Measurements from ENCODE around the gene EIF4B. TPM values are rescaled to one million over a fixed set of nuclear protein-coding genes. Genes with fewer than 3 reads are reported as not detected.

The EIF4B gene
- total and polyA plus RNA-seq, 9 of the 15 experiments (the other 6 are each of a cell fraction or from before 2014, with no cell fraction given), result 138 to 669 (median 552) TPM

DNA sequence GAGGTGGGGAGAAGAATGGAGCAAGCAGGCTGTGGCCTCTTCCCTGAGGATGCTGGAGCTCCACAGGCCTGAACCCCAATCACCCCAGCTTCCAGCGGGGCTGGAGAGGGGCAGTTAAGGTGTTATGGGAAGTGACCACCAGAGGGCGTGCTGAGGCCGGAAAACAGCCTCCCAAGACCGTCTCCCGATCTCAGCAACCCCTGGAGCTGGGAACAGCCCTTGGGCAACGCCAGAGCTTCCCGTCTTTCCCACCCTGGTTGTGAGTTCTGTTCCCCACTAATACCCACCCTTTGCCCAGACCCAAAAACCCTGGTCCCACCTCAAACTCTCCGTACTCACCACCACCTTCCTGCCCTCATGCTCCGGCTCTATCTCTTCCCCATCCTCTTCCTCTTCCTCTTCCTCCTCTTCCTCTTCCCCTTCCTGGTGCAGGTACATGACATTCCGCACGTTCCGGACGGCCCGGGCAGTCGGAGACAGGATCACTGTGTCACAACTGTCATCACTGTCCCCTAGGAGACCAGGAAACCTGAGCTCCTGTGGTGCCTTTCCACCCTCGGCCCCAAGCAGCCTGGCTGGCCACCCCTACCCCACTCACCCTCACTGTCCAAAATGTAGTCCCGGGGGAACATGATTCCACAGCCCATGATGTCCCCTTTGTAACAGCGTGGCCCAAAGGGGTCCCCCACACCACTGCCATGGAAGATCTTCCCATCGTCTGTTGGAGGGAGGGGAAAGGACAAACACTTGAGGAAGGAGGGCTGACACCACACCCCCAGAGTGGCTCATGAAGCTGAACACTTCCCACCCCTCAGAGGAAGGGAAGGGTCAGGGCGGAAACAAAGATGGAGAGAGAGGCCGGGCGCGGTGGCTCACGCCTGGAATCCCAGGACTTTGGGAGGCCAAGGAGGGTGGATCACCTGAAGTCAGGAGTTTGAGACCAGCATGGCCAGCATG, 60.0 kb downstream of the EIF4B start (continued):
- TF ChIP-seq, protein P1, sequence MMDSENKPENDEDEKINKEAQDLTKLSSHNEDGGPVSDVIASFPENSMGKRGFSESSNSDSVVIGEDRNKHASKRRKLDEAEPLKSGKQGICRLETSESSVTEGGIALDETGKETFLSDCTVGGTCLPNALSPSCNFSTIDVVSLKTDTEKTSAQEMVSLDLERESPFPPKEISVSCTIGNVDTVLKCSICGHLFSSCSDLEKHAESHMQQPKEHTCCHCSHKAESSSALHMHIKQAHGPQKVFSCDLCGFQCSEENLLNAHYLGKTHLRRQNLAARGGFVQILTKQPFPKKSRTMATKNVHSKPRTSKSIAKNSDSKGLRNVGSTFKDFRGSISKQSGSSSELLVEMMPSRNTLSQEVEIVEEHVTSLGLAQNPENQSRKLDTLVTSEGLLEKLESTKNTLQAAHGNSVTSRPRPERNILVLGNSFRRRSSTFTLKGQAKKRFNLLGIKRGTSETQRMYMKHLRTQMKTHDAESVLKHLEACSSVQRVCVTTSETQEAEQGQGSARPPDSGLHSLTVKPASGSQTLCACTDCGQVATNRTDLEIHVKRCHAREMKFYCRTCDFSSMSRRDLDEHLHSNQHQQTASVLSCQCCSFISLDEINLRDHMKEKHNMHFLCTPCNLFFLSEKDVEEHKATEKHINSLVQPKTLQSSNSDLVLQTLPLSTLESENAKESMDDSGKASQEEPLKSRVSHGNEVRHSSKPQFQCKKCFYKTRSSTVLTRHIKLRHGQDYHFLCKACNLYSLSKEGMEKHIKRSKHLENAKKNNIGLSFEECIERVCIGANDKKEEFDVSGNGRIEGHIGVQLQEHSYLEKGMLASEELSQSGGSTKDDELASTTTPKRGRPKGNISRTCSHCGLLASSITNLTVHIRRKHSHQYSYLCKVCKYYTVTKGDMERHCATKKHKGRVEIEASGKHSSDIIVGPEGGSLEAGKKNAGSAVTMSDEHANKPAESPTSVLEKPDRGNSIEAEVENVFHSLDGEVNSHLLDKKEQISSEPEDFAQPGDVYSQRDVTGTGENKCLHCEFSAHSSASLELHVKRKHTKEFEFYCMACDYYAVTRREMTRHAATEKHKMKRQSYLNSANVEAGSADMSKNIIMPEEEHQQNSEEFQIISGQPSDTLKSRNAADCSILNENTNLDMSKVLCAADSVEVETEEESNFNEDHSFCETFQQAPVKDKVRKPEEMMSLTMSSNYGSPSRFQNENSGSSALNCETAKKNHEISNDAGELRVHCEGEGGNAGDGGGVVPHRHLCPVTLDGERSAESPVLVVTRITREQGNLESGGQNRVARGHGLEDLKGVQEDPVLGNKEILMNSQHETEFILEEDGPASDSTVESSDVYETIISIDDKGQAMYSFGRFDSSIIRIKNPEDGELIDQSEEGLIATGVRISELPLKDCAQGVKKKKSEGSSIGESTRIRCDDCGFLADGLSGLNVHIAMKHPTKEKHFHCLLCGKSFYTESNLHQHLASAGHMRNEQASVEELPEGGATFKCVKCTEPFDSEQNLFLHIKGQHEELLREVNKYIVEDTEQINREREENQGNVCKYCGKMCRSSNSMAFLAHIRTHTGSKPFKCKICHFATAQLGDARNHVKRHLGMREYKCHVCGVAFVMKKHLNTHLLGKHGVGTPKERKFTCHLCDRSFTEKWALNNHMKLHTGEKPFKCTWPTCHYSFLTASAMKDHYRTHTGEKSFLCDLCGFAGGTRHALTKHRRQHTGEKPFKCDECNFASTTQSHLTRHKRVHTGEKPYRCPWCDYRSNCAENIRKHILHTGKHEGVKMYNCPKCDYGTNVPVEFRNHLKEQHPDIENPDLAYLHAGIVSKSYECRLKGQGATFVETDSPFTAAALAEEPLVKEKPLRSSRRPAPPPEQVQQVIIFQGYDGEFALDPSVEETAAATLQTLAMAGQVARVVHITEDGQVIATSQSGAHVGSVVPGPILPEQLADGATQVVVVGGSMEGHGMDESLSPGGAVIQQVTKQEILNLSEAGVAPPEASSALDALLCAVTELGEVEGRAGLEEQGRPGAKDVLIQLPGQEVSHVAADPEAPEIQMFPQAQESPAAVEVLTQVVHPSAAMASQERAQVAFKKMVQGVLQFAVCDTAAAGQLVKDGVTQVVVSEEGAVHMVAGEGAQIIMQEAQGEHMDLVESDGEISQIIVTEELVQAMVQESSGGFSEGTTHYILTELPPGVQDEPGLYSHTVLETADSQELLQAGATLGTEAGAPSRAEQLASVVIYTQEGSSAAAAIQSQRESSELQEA (IDR thresholded peaks at IDR 0.05; ENCODE audit: low read depth), result peak; percentile 19; the same call in 1 of the 2 replicates
- TF ChIP-seq, protein P2, sequence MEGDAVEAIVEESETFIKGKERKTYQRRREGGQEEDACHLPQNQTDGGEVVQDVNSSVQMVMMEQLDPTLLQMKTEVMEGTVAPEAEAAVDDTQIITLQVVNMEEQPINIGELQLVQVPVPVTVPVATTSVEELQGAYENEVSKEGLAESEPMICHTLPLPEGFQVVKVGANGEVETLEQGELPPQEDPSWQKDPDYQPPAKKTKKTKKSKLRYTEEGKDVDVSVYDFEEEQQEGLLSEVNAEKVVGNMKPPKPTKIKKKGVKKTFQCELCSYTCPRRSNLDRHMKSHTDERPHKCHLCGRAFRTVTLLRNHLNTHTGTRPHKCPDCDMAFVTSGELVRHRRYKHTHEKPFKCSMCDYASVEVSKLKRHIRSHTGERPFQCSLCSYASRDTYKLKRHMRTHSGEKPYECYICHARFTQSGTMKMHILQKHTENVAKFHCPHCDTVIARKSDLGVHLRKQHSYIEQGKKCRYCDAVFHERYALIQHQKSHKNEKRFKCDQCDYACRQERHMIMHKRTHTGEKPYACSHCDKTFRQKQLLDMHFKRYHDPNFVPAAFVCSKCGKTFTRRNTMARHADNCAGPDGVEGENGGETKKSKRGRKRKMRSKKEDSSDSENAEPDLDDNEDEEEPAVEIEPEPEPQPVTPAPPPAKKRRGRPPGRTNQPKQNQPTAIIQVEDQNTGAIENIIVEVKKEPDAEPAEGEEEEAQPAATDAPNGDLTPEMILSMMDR (IDR thresholded peaks at IDR 0.05 in 2 of 3, conservative IDR thresholded peaks at IDR 0.05 in 1 of 3; ENCODE audit: insufficient read depth in 2 of 3, low read depth in 1 of 3, low read length in 3 of 3), result peak; percentile 87 to 93 (median 91)
- TF ChIP-seq HDGF (IDR thresholded peaks at IDR 0.05) (peak; percentile 94; the same call in 1 of the 2 replicates), HDAC8 (tag; IDR thresholded peaks at IDR 0.05) (no peak), HLTF (IDR thresholded peaks at IDR 0.05) (0 out of 2 replicates have a peak, but pooled peaks have one; percentile 37), RCOR1 (IDR thresholded peaks at IDR 0.05; ENCODE audit: borderline replicate concordance in 1 of 2, low read depth in 2 of 2, low read length in 2 of 2) (no peak), ZNF830 (CRISPR knock-in tag; IDR thresholded peaks at IDR 0.05) (no peak), ETV6 (IDR thresholded peaks at IDR 0.05; ENCODE audit: borderline replicate concordance in 1 of 2, low read depth in 2 of 2, low read length in 1 of 2) (peak in 1 of 2 experiments; percentile 74; a peak in 1 of 4 replicates), ETV6 (CRISPR knock-in tag; IDR thresholded peaks at IDR 0.05; ENCODE audit: borderline replicate concordance) (no peak), ZNF551 (CRISPR knock-in tag; IDR thresholded peaks at IDR 0.05) (no peak), PYGO2 (tag; IDR thresholded peaks at IDR 0.05) (0 out of 2 replicates have a peak, but pooled peaks have one; percentile 36), FOS (IDR thresholded peaks at IDR 0.05; ENCODE audit: extremely low read depth, insufficient read length) (no peak), ZNF780A (CRISPR knock-in tag; IDR thresholded peaks at IDR 0.05) (no peak)
- TF ChIP-seq, protein P3, sequence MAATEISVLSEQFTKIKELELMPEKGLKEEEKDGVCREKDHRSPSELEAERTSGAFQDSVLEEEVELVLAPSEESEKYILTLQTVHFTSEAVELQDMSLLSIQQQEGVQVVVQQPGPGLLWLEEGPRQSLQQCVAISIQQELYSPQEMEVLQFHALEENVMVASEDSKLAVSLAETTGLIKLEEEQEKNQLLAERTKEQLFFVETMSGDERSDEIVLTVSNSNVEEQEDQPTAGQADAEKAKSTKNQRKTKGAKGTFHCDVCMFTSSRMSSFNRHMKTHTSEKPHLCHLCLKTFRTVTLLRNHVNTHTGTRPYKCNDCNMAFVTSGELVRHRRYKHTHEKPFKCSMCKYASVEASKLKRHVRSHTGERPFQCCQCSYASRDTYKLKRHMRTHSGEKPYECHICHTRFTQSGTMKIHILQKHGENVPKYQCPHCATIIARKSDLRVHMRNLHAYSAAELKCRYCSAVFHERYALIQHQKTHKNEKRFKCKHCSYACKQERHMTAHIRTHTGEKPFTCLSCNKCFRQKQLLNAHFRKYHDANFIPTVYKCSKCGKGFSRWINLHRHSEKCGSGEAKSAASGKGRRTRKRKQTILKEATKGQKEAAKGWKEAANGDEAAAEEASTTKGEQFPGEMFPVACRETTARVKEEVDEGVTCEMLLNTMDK (IDR thresholded peaks at IDR 0.05; ENCODE audit: borderline replicate concordance, insufficient read depth, low read depth, low read length, poor library complexity, severe bottlenecking), result no peak
